Urothelium cell line (cell line): ENCODE data around the gene STRAP.
"Not testable (repeated sequence)": the region's sequence is repeated elsewhere in the genome, so short reads cannot be mapped to it uniquely, and the experiment has no call there.

Source experiments
- DNase-seq: peaks from one replicate; pipeline ENCODE4 v3.0.0; 2011; ENCODE audit warnings: low spot score, mixed read lengths
- FAIRE-seq: peaks from 2 replicates; lab custom pipeline; 2011; peaks lifted over from hg19 to GRCh38; lab: Jason Lieb, UNC

The STRAP gene

DNA sequence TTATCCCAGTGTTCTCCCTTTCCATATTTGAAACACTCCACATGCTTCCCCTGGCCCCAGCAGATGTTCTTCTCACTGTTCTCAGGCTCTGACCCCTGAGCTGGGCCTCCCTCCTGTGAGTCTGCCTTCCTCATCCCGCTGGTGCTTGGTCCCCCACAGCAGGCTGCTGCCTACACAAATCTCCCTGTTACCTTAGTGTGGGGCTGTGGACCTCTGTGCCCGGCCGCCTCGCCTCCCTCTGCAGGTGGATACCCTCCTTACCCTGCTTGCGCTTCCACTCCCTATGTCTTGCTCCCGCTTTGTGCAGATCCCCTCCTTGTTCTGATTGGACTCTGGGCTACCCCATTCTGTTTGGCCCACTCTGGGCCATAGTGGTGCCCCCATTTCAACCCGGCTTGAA, 35.9 kb downstream of the STRAP start:
- no peak for FAIRE-seq

DNA sequence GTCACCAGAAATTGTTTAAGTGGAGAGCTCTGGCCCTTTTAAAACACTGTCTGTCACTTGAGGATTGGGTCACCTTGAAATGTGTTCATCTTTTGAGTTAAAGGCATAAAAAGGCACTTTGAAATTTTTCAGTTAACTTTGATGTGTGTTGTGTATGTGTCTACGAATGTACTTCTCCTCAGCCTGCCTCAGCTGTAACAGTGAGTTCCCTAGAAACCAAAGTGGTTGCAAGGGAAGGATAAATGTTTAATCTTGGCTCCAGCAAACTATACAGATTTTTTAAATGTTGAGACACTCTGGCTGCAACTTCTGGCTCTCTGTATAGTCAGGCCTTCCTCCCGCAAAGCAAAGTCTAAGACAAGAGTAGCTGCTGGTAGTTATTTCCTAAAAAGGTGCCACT, 37.2 kb downstream of the STRAP start:
- FAIRE-seq (no peak), DNase-seq (no peak)

More for the DNA sequence above, 35.9 kb downstream of the STRAP start:
- no peak for DNase-seq

DNA sequence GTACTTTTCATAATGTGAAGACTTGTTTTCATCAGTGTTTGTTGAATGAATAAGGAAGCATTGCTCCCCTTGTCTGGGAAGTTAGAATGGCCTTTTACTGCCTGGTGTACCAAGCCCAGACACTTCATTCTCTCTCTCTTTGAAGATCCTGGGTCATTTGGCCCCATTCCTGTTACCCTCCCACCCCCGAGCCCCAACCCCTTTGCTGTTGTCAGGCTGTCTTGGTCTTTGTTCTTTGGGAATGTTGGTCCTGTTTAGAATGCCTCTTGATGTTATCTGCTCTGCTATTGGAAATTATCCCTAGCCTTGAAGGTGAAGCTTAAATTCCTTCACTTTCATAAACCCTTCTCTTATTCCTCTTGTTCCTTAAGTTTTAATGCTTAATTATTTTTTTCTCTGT, 42.8 kb downstream of the STRAP start:
- FAIRE-seq (no peak), DNase-seq (no peak)

DNA sequence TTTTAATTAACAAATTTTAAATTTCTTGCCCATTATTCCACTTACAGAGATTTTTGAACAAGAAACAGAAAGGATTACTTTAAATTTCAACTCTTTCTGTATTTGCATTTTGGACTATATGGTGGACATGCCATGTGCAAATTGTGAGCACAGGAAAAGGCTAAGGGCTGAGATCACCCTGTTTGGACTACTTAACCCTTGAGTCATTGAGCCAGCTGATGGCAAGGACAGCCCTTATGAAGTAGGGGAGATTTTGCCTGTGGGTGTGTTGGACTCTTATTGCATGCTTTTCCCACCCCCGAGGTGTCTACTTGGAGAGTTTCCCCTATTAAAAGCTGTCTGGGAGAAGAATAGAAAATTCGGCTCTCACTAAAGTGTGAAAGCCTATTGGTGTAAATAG, 46.2 kb downstream of the STRAP start:
- DNase-seq (peak; percentile 47), FAIRE-seq (no peak)

DNA sequence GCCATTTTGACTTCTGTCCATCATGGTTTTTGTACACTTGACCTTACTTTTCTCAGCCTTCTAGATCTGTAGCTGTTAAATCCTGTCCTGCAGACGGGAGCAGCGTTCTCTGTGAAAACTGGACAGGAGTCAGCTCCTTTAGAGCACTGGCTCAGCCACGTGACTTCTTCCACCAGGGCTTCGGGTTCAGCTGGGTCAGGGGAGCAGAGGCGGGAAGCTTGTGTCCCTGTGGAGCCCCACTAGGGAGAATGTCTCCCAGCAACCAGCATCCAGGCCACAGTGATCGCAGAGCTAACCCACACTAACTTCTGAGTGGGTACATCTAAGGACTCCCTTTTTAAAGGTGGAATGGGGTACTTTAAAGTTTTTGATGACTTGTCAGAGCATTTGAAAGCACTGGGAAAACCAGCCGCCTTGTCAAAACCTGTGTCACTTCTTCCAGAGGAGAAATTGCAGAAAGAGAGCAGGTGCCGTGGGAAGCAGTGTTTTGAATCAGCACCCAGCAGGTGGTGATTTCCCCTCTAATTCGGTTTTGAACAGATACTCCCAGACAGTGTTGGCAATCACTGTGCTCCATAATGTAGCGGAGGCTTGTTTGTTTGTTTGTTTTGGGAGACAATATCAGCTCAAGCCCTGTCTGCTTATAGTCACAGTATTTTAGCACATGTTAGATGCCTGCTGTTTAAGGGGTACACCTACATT, 46.8 kb downstream of the STRAP start:
- no peak for DNase-seq

DNA sequence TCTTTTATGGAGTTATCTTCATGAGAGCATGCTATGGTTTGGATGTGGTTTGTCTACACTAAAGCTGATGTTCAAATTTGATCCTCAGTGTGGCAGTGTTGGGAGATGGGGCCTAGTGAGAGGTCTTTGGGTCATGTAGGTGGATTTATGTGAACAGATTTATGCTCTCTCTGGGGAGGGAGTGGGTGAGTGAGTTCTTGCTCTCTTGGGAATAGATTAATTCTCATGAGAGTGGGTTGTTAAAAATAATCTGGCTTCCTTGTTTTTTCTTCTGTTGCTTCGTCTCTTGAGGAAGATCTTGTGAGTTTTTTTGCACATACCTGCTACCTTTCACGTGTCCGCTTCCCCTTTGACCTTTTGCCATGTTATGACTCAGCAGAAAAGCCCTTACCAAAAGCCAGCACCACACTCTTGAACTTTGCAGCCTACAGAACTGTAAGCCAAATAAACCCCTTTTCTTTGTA, 49.4 kb downstream of the STRAP start:
- DNase-seq, result no peak

More for the DNA sequence above, 46.8 kb downstream of the STRAP start:
- FAIRE-seq, result no peak

DNA sequence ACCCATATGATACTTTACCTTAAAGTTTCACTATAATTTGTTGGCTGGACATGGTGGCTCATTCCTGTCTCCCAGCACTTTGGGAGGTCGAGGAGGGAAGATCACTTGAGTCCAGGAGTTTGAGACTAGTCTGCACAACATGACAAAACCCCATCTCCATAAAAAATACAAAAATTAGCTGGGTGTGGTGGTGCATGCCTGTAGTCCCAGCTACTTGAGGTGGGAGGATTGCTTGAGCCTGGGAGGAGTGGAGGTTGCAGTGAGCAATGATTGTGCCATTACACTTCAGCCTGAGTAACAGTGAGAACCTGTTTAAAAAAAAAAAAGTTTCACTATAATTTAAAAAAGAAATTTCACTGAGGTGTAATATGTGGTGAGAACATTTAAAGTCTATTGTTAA, 50.1 kb downstream of the STRAP start:
- DNase-seq (no peak), FAIRE-seq (no peak)

More for the DNA sequence above, 49.4 kb downstream of the STRAP start:
- no peak for FAIRE-seq

DNA sequence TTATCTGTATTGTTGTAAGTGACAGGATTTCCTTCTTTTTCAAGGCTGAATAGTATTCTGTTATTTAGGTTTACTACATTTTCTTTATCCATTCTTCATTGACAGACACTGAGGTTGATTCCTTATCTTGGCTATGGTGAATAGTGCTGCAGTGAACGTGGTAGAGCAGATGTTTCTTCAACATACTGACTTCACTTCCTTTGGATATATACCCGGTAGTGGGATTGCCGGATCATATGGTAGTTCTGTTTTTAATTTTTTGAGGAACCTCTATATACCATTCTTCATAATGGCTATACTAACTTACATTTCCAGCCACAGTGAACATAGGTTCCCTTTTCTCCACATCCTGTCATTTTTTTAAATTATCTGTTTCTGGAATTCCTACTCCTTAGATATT, 50.8 kb downstream of the STRAP start:
- no peak for FAIRE-seq
- DNase-seq, result no peak

DNA sequence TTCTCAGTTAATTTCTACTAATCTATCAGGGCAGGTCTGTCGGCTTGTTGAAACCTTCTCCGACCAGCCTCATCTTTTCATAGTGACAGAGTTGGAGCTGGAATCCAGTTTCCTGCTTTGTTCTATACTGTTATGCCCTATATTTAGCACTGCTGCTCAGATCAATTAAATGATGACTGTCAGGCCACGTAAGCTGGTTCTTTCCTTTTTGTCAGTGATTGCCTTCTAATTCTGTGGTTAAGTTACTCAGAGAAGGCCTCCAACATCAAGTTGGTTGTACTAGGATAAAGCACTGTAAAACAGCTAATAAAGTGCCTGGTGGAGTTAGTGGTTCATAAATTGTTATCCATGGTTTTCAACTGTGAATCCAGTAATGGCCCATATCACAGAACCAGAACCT, 51.6 kb downstream of the STRAP start:
- DNase-seq (no peak), FAIRE-seq (no peak)

DNA sequence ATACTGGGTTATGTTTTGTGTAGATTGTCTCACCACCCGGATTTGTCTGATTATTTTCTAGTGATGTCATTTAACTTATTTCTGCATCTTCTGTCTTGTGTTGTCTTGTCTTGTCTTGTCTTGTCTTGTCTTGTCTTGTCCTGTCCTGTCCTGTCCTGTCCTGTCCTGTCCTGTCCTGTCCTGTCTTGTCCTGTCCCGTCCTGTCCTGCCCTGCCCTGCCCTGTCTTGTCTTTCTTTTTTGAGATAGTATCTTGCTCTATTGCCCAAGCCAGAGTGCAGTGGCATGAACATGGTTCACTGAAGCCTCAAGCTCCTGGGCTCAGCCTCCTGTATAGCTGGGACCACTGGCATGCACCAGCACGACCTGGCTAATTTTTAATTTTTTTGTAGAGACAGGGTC, 54.6 kb downstream of the STRAP start:
- DNase-seq, result no peak
- no peak for FAIRE-seq

DNA sequence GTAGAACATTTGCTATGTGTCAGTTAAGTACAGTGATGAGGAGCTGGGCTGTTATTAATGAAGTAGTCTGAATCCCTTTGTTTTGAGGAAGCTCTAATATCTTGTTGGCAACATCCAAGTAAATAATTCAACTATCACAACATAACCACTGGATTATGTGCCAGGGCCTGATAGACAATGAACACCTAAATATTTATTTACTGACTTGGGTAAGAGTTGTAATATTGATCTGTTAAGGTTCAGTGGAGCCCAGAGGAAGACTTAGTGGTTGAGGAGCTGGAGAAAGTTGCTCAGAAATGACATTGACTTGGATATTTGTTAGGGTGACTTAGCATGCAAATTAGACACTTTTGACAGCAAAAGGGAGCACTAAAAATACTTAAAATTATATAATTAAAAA, 55.7 kb downstream of the STRAP start:
- no peak for DNase-seq
- FAIRE-seq, result no peak

DNA sequence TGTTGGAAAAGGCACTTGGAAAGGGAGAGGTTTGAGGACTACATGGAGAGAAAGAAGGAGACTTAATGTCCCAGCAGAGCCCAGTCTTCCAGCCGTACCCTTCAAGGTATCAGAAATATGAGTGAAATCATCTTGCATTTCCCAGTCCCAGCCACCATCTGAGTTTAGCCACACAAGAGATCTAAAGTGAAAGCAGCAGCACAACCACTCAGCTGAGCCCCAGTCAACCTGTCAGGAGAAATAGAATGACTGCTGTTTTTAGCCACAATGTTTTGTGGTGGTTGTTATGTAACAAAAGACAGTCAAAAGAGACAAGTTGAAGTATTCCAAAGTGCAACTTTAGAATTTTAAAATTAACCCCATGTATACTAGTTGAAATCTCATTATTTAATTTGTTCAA, 56.9 kb downstream of the STRAP start:
- FAIRE-seq (no peak), DNase-seq (no peak)

DNA sequence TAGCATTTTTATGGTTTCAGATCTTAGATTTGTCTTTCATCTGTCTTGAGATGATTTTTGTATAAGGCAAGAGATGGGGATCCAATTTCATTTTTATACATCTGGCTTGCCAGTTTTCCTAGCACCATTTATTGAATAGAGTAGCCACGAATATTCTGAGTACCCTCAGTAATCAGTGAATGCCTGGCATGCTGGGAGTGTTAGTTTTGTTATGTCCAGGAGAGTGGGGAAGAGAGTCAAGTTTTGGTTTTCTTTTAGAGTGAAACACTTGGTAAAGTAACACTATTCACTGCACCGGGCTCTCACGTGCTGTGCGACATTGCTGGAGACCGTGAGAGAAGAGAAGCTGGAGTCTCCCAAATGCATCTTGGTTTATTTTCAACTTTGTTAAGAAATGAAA, 60.3 kb downstream of the STRAP start:
- no peak for DNase-seq
- FAIRE-seq, result no peak

DNA sequence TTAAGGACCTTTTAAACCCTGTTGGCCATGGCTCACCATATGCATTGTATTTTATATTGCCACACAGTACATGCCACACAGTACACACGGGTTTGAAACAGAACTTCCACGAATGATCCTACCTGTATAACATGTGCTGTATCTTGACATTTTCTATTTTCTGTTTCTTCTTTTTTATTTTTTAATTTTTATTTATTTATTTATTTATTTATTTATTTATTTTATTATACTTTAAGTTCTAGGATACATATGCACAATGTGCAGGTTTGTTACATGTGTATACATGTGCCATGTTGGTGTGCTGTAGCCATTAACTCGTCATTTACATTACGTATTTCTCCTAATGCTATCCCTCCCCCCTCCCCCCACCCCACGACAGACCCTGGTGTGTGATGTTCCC, 61.3 kb downstream of the STRAP start:
- DNase-seq, FAIRE-seq: not testable (repeated sequence)

DNA sequence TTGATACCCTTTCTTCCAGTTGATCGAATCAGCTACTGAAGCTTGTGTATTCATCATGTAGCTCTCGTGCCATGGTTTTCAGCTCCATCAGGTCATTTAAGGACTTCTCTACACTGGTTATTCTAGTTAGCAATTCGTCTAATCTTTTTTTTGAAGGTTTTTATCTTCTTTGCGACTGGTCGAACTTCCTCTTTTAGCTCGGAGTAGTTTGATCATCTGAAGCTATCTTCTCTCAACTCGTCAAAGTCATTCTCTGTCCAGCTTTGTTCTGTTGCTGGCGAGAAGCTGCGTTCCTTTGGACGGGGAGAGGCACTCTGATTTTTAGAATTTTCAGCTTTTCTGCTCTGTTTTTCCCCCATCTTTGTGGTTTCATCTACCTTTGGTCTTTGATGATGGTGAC, 66.3 kb downstream of the STRAP start:
- FAIRE-seq, DNase-seq: not testable (repeated sequence)
